ENCODE measurements around the gene PCDHA5.
A peak's percentile ranks its signal among the peaks of the same experiment; 100 is the strongest.
"Not testable (repeated sequence)": the region's sequence is repeated elsewhere in the genome, so short reads cannot be mapped to it uniquely, and the experiment has no call there.

PCDHA5 gene

DNA sequence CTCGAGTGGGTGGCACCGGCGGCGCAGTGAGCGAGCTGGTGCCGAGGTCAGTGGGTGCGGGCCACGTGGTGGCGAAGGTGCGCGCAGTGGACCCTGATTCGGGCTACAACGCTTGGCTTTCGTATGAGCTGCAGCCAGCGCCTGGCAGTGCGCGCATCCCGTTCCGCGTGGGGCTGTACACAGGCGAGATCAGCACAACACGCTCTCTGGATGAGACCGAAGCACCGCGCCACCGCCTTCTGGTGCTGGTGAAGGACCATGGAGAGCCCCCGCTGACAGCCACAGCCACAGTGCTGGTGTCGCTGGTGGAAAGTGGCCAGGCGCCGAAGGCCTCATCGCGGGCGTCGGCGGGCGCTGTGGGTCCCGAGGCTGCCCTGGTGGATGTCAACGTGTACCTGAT lies 2.1 kb downstream of the PCDHA5 start:
- Histone ChIP-seq H3K27ac (no peak overlapping the region), H3K4me3 (ENCODE audit: low read depth, low read length) (no peak overlapping the region), H3K27me3 (ENCODE audit: insufficient read depth, low read depth, severe bottlenecking) (no peaks in the 10 kb centered on the region), H3K36me3 (peaks cover 4% of the 10 kb centered on the region; the same call in 1 of the 2 replicates), H3K9me3 (ENCODE audit: severe bottlenecking) (no peaks in the 10 kb centered on the region)
- no peak for DNase-seq
- TF ChIP-seq, protein P1, sequence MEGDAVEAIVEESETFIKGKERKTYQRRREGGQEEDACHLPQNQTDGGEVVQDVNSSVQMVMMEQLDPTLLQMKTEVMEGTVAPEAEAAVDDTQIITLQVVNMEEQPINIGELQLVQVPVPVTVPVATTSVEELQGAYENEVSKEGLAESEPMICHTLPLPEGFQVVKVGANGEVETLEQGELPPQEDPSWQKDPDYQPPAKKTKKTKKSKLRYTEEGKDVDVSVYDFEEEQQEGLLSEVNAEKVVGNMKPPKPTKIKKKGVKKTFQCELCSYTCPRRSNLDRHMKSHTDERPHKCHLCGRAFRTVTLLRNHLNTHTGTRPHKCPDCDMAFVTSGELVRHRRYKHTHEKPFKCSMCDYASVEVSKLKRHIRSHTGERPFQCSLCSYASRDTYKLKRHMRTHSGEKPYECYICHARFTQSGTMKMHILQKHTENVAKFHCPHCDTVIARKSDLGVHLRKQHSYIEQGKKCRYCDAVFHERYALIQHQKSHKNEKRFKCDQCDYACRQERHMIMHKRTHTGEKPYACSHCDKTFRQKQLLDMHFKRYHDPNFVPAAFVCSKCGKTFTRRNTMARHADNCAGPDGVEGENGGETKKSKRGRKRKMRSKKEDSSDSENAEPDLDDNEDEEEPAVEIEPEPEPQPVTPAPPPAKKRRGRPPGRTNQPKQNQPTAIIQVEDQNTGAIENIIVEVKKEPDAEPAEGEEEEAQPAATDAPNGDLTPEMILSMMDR (IDR thresholded peaks at IDR 0.05; ENCODE audit: low read depth, low read length), result no peak

DNA sequence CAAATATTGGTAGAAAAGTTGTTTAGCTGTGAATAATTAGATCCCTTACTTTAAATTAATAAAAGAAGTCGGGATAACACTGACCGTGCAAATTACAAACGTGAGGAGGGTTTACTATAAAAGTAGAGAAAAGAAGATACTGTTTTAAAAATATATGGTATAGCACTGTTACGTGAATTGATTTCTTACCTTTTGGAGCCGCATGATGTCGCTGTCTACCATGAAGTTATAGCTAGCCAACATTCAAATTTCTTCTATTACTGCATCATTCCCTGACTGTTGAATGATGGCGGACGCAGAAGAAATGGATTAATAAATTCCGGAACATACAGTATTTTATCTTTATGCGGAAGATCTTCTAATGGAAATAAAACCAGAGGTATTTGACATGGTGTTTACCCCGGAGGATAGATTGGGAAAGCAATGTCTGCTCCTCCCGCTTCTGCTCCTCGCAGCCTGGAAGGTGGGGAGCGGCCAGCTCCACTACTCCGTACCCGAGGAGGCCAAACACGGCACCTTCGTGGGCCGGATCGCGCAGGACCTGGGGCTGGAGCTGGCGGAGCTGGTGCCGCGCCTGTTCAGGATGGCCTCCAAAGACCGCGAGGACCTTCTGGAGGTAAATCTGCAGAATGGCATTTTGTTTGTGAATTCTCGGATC lies 6.4 kb downstream of the PCDHA5 start, which contains the start of gene PCDHA6:
Gene PCDHA6, plus strand, starts transcription at position 257 of the 658 bp plus-strand sequence. Its CDS starts 132 bp downstream, at position 389.
- DNase-seq, result no peak
- H3K36me3 ChIP-seq, result peaks cover 4% of the 10 kb centered on the region; the same call in 1 of the 2 replicates
- no peak within 1 kb of the TSS for H3K27ac ChIP-seq
- TF ChIP-seq, protein P1 (IDR thresholded peaks at IDR 0.05; ENCODE audit: low read depth, low read length), result no peak
- H3K4me3 ChIP-seq (ENCODE audit: low read depth, low read length), result no peak within 1 kb of the TSS
- H3K27me3 ChIP-seq (ENCODE audit: insufficient read depth, low read depth, severe bottlenecking), result no peaks in the 10 kb centered on the region
- H3K9me3 ChIP-seq (ENCODE audit: severe bottlenecking), result peaks cover 3% of the 10 kb centered on the region

DNA sequence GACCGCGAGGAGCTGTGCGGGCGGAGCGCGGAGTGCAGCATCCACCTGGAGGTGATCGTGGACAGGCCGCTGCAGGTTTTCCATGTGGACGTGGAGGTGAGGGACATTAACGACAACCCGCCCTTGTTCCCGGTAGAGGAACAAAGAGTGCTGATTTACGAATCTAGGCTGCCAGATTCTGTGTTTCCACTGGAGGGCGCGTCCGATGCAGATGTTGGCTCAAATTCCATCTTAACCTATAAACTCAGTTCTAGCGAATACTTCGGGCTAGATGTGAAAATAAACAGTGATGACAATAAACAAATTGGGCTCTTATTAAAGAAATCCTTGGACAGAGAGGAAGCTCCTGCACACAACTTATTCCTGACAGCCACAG lies 6.9 kb downstream of the PCDHA5 start:
- no peak overlapping the region for H3K27ac ChIP-seq
- no peak overlapping the region for H3K4me3 ChIP-seq (ENCODE audit: low read depth, low read length)
- no peaks in the 10 kb centered on the region for H3K27me3 ChIP-seq (ENCODE audit: insufficient read depth, low read depth, severe bottlenecking)
- TF ChIP-seq, protein P1 (IDR thresholded peaks at IDR 0.05; ENCODE audit: low read depth, low read length), result no peak
- peaks cover 4% of the 10 kb centered on the region; the same call in 1 of the 2 replicates for H3K36me3 ChIP-seq
- H3K9me3 ChIP-seq (ENCODE audit: severe bottlenecking), result peaks cover 3% of the 10 kb centered on the region
- DNase-seq, result no peak

DNA sequence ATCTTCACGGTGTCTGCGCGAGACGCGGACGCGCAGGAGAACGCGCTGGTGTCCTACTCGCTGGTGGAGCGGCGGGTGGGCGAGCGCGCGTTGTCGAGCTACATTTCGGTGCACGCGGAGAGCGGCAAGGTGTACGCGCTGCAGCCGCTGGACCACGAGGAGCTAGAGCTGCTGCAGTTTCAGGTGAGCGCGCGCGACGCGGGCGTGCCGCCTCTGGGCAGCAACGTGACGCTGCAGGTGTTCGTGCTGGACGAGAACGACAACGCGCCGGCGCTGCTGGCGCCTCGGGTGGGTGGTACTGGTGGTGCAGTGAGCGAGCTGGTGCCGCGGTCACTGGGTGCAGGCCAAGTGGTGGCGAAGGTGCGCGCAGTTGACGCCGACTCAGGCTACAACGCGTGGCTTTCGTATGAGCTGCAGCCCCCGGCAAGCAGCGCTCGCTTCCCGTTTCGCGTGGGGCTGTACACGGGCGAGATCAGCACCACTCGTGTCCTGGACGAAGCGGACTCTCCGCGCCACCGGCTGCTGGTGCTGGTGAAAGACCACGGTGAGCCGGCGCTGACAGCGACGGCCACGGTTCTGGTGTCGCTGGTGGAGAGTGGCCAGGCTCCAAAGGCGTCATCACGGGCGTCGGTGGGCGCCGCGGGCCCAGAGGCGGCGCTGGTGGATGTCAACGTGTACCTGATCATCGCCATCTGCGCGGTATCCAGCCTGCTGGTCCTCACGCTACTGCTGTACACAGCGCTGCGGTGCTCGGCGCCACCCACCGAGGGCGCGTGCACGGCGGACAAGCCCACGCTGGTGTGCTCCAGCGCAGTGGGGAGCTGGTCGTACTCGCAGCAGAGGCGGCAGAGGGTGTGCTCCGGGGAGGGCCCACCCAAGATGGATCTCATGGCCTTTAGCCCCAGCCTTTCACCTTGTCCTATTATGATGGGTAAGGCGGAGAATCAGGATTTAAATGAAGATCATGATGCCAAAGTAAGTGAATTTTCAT lies 8.4 kb downstream of the PCDHA5 start:
- not testable (repeated sequence) for H3K4me3 ChIP-seq (ENCODE audit: low read depth, low read length); H3K9me3 ChIP-seq (ENCODE audit: severe bottlenecking); H3K36me3 ChIP-seq; H3K27me3 ChIP-seq (ENCODE audit: insufficient read depth, low read depth, severe bottlenecking); DNase-seq; H3K27ac ChIP-seq

DNA sequence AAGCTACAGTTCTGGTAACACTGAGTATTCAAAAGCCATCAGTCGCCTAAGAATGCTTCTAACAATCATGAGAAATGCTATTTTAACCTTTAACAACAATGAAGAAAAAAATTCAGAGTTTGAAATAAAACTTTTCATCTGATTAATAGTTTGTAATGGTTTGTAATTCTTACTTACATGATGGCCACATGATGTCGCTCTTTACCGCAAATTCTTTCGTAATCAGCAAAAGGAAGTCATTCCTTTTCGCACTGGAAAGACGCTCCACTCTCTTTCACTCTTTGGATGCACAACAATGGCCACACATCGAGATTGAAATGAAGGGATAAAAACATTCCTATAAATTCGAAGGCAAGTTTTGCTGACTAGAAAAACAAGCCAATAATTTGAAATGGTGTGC lies 12.6 kb downstream of the PCDHA5 start, which contains the start of gene PCDHA7:
Gene PCDHA7, plus strand, starts transcription at position 277 of the 400 bp plus-strand sequence. Its CDS starts 115 bp downstream, at position 392.
- peaks cover 3% of the 10 kb centered on the region for H3K9me3 ChIP-seq (ENCODE audit: severe bottlenecking)
- no peak for DNase-seq
- no peaks in the 10 kb centered on the region for H3K27me3 ChIP-seq (ENCODE audit: insufficient read depth, low read depth, severe bottlenecking)
- H3K4me3 ChIP-seq (ENCODE audit: low read depth, low read length), result peak within 1 kb of the TSS; percentile 81
- H3K27ac ChIP-seq, result peak within 1 kb of the TSS; percentile 70
- TF ChIP-seq, protein P1 (IDR thresholded peaks at IDR 0.05; ENCODE audit: low read depth, low read length), result 0 out of 2 replicates have a peak, but pooled peaks have one; percentile 15
- H3K36me3 ChIP-seq, result no peaks in the 10 kb centered on the region
